ENCODE measurements around the gene NME4. TPM values are rescaled to one million over a fixed set of nuclear protein-coding genes. Genes with fewer than 3 reads are reported as not detected.

NME4 gene
- total RNA-seq, 2 experiments from 2014 or later: 33.9 to 34.0 TPM

GRCh38 chr16:366476-366875, 30.5 kb upstream of the NME4 start:
- Mint-ChIP-seq H3K27me3 (no peaks in the 10 kb centered on the region), H3K9me3 (no peaks in the 10 kb centered on the region), H3K36me3 (ENCODE audit: low read depth) (peaks cover 9% of the 10 kb centered on the region), H3K4me3 (no peak overlapping the region), H3K4me1 (peaks cover 20% of the 10 kb centered on the region), H3K27ac (no peak overlapping the region)
- CTCF ChIA-PET: interaction anchor here (1.5 kb wide), 1 partner anchor 138 kb away, joined by 3 read pairs; no protein-coding TSS in a partner anchor
- POLR2A ChIA-PET: no interaction called here
- no peak for DNase-seq

DNA sequence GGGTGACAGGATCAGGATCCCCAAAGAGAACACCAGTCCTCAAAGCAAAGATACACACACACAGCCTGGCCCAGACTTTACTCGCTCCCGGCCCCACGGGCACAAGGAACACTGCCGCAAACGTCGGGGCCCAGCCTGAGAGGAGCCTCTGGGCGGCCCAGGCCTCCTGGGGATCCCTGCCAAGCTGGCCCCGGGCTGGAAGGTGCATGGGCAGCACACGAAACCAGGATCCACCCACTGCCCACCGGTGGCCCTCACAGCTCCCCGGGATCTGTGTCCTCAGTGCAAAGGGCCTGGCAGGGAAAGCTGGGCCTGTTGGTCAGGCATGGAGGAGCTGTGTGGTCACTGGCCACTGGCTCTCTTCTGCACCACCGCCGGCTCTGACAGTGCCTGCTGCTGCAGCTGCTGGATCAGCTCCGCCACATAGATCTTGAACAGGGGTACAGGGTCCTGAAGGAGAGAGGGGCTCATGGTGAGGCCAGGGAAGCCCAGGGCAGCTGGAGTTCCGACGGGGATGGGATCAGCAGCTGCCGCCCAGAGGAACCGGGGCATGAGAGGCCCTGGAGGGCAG, 29.6 kb upstream of the NME4 start:
- no peak overlapping the region for H3K27ac Mint-ChIP-seq
- POLR2A ChIA-PET: no interaction called here
- no peak overlapping the region for H3K4me3 Mint-ChIP-seq
- CTCF ChIA-PET: no interaction called here
- peaks cover 11% of the 10 kb centered on the region for H3K36me3 Mint-ChIP-seq (ENCODE audit: low read depth)
- no peaks in the 10 kb centered on the region for H3K27me3 Mint-ChIP-seq
- DNase-seq: no peak
- H3K9me3 Mint-ChIP-seq: no peaks in the 10 kb centered on the region
- H3K4me1 Mint-ChIP-seq: peaks cover 18% of the 10 kb centered on the region

DNA sequence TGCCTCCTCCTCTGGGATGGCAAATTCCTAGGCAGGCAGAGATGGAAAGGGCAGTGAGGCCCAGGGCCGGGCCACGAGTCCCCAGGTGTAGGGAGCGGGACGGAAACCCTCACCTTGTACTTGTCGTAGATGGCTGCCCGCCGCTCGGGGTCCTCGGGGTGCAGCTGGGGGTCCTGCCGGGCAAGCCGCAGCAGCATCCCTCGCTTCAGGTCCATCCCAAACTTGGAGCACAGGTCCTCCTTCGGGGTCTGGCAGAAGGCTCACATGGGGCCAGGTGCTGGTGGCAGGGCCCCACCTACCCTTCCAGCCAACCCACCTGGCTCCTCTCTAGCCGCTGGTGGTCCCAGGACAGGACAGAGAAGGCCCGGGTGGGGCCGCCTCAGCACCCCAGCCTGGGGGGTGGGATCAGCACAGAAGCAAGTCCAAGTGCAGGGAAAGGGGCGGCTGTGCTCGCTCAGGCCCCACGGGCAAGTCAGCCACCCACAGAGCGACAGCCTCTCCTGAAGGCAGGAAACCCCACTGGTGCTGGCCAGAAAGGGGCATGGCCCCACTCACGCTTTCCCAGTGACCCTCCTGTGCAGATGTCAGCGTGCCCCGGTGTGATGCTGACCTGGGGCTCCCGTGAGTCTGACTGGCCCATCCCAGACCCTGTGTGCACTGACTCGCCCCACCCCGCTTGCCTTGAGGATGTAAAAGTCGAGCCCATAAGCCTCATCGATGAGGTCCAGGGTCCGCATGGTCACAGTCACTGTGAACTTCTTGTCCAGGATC, 28.4 kb upstream of the NME4 start:
- POLR2A ChIA-PET: interaction anchor here (1.5 to 1.6 kb wide), 2 partner anchors 16 to 140 kb away, joined by 3 to 4 read pairs; partner anchors contain the start of gene LUC7L
- CTCF ChIA-PET: no interaction called here
- peaks cover 18% of the 10 kb centered on the region for H3K4me1 Mint-ChIP-seq

DNA sequence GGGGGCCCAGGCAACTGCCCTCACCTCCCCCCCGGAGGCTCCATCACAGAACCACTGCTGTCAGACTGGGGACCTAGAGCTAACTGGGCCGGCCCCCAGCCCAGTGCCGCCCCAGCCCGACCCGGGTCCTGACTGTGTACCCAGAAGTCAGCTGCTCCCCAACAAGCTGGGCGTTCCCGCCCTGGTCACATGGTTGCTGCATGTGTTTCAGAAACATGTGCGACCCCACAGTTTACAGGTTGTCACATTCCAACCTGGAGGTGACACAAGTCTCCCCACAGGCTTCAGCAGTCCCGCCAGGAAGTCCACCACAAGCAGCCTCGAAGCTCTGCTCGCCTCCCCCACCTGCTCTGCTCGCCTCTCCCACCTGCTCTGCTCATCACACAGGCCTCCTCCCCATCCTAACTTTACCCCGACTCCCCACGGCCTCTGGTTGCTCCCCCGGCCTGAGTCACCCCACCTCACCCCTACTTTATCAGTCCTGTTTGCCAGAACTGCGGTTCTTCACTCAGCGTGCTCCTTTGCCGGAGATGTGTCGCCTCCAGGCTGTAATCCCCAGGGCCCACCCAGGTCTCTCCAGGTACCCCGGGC, 27.6 kb upstream of the NME4 start:
- H3K36me3 Mint-ChIP-seq (ENCODE audit: low read depth): peaks cover 16% of the 10 kb centered on the region
- DNase-seq: no peak
- H3K27me3 Mint-ChIP-seq: no peaks in the 10 kb centered on the region
- CTCF ChIA-PET: interaction anchor here (1.5 to 1.9 kb wide), 2 partner anchors 17 to 262 kb away, joined by 6 to 8 read pairs; partner anchors contain the start of gene AXIN1
- H3K27ac Mint-ChIP-seq: no peak overlapping the region
- POLR2A ChIA-PET: interaction anchor here (1.5 to 3.1 kb wide), 3 partner anchors 12 to 140 kb away, joined by 3 to 23 read pairs (median 4); partner anchors contain the start of genes LUC7L and PGAP6
- H3K4me1 Mint-ChIP-seq: peaks cover 18% of the 10 kb centered on the region
- no peaks in the 10 kb centered on the region for H3K9me3 Mint-ChIP-seq
- peak overlapping the region; percentile 55 for H3K4me3 Mint-ChIP-seq

More for the DNA sequence above, 28.4 kb upstream of the NME4 start:
- no peak for DNase-seq
- Mint-ChIP-seq H3K27ac (no peak overlapping the region), H3K9me3 (no peaks in the 10 kb centered on the region), H3K36me3 (ENCODE audit: low read depth) (peaks cover 15% of the 10 kb centered on the region), H3K27me3 (no peaks in the 10 kb centered on the region), H3K4me3 (no peak overlapping the region)

- Mint-ChIP-seq H3K9me3 (no peaks in the 10 kb centered on the region), H3K4me1 (peaks cover 18% of the 10 kb centered on the region), H3K27ac (no peak overlapping the region), H3K27me3 (no peaks in the 10 kb centered on the region), H3K4me3 (peak overlapping the region; percentile 82), H3K36me3 (ENCODE audit: low read depth) (peaks cover 16% of the 10 kb centered on the region)
- POLR2A ChIA-PET: interaction anchor here (1.0 to 3.1 kb wide), 4 partner anchors 10 to 141 kb away, joined by 3 to 23 read pairs (median 4); partner anchors contain the start of genes LUC7L and PGAP6
- no peak for DNase-seq
- CTCF ChIA-PET: interaction anchor here (1.0 to 1.9 kb wide), 3 partner anchors 8 to 263 kb away, joined by 3 to 8 read pairs (median 6); partner anchors contain the start of gene AXIN1
Observed at GRCh38 chr16:369866-370436, 27.0 kb upstream of the NME4 start.

DNA sequence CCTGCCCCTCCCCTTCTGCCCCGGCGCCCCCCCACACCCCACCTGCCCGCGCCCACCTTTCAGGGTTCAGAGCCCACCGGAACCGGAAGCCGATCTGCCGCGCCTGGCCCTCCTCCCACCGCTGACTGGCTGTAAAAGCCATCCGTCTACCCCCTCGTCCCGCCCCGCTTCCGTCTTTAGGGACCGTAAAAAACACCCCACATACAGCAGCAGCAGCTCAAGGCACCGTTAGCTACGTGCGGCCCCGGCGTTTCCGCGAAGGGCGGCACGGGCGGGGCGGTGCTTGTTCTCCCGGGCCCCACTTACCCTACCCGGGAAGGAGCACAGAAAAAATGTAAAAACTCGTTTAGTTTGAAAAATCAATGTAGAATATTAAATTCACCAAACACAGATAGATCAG, 26.6 kb upstream of the NME4 start, which contains the start of gene MRPL28:
Gene MRPL28 (minus strand): TSS at position 96 of the 400 bp plus-strand sequence. CDS start 320 bp downstream, outside the sequence.
- Mint-ChIP-seq H3K9me3 (no peaks in the 10 kb centered on the region), H3K36me3 (ENCODE audit: low read depth) (peaks cover 16% of the 10 kb centered on the region), H3K27ac (peak within 1 kb of the TSS; percentile 77), H3K27me3 (no peaks in the 10 kb centered on the region), H3K4me1 (peaks cover 18% of the 10 kb centered on the region), H3K4me3 (peak within 1 kb of the TSS; percentile 82)
- ChIA-PET POLR2A (interaction anchor here (1.0 to 3.1 kb wide), 4 partner anchors 8 to 17 kb away, joined by 3 to 23 read pairs (median 4); partner anchors contain the start of gene PGAP6), CTCF (interaction anchor here (1.0 to 1.9 kb wide), 3 partner anchors 9 to 263 kb away, joined by 3 to 8 read pairs (median 6); partner anchors contain the start of gene AXIN1)
- DNase-seq: peak; percentile 96

GRCh38 chr16:370979-371514, 26.0 kb upstream of the NME4 start:
- peak overlapping the region; percentile 82 for H3K4me3 Mint-ChIP-seq
- H3K4me1 Mint-ChIP-seq: peaks cover 18% of the 10 kb centered on the region
- H3K27me3 Mint-ChIP-seq: no peaks in the 10 kb centered on the region
- H3K27ac Mint-ChIP-seq: peak overlapping the region; percentile 77
- ChIA-PET CTCF (interaction anchor here (1.0 to 1.9 kb wide), 3 partner anchors 9 to 264 kb away, joined by 3 to 8 read pairs (median 6); partner anchors contain the start of gene AXIN1), POLR2A (interaction anchor here (1.0 to 3.1 kb wide), 3 partner anchors 9 to 11 kb away, joined by 3 to 23 read pairs (median 5); partner anchors contain the start of gene PGAP6)
- DNase-seq: no peak
- no peaks in the 10 kb centered on the region for H3K9me3 Mint-ChIP-seq
- H3K36me3 Mint-ChIP-seq (ENCODE audit: low read depth): peaks cover 16% of the 10 kb centered on the region

DNA sequence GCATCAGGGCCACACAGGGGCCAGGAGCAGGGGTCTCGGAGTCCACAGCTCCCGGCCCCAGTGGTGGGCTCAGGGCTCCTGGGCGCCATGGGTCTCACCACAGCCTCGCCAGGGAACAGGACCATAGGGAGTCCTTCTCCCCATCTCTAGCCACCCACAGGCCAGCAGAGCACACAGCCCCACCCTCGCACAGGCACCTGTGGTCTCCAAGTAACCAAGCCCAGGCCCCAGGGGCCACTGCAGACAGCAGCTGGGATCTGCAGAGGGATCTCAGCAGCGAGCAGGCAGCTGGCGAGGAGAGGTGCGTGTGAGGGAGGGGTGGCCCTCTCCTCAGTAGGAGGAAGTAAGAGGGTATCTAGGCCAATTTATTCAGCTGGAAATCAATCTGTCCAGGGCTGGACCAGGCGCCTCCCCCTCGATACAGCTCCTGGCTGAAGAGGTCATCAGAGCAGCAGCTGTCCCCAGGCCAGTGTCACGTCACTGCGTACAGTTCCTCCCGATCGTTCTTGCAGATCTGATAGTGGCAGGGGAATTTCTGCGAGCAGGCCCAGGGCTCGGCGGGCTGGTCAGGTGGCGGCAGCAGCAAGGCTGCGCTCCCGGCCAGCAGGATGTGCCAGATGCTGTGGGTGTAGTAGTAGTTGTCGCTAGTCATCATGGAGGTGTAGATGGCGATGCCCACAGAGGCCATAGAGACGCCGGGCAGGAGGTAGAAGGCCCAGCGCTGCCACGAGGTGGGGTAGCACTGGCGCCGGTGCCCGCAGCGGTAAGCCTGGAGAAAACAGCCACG, 25.3 kb upstream of the NME4 start:
- ChIA-PET CTCF (no interaction called here), POLR2A (interaction anchor here (1.8 to 3.1 kb wide), 2 partner anchors 9 to 10 kb away, joined by 5 to 23 read pairs; partner anchors contain the start of gene PGAP6)
- H3K4me1 Mint-ChIP-seq: peaks cover 18% of the 10 kb centered on the region
- no peak for DNase-seq
- H3K27me3 Mint-ChIP-seq: no peaks in the 10 kb centered on the region
- H3K4me3 Mint-ChIP-seq: no peak overlapping the region
- H3K27ac Mint-ChIP-seq: no peak overlapping the region
- no peaks in the 10 kb centered on the region for H3K9me3 Mint-ChIP-seq
- peaks cover 16% of the 10 kb centered on the region for H3K36me3 Mint-ChIP-seq (ENCODE audit: low read depth)

- Mint-ChIP-seq H3K36me3 (ENCODE audit: low read depth) (peaks cover 11% of the 10 kb centered on the region), H3K27ac (no peak overlapping the region), H3K9me3 (no peaks in the 10 kb centered on the region), H3K4me1 (peaks cover 18% of the 10 kb centered on the region), H3K27me3 (no peaks in the 10 kb centered on the region), H3K4me3 (no peak overlapping the region)
- CTCF ChIA-PET: no interaction called here
- no peak for DNase-seq
- POLR2A ChIA-PET: interaction anchor here (1.8 to 3.1 kb wide), 2 partner anchors 9 to 10 kb away, joined by 5 to 23 read pairs; partner anchors contain the start of gene PGAP6
Observed at GRCh38 chr16:372302-372983, 24.6 kb upstream of the NME4 start.

DNA sequence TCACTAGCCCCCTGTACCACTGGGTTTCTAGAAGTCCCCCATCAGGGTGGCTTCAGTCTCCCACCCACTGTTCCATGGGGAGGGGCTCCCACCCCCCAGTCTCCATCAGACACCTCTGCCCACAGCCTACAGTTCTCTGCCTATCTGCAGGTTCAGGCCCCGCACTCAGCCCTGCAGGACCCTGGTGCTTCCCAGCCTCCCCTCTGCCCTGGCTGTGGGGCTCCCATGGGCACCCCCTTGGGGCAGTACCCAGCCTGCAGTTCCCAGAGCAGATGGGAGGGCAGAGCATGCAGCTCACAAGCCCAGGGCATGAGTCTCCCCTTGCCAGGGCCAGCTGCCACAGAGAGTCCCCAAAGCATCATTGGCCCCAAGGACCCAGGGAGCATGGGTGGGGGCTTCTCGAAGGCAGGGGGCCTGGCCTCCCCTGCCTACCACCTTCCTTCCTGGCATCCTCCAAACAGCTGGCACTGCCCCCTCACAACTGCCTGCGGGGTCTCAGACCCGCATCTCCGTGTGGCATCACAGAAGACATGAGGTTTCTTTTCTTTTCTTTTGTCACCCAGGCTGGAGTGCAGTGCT, 23.9 kb upstream of the NME4 start:
- no peak overlapping the region for H3K4me3 Mint-ChIP-seq
- ChIA-PET POLR2A (no interaction called here), CTCF (no interaction called here)
- H3K27ac Mint-ChIP-seq: no peak overlapping the region
- H3K36me3 Mint-ChIP-seq (ENCODE audit: low read depth): peaks cover 11% of the 10 kb centered on the region
- H3K4me1 Mint-ChIP-seq: peaks cover 18% of the 10 kb centered on the region
- H3K27me3 Mint-ChIP-seq: no peaks in the 10 kb centered on the region
- DNase-seq: no peak
- H3K9me3 Mint-ChIP-seq: no peaks in the 10 kb centered on the region

Data from activated CD4-positive, alpha-beta memory T cell treated with anti-CD3 and anti-CD28 coated beads, Interleukin-2, amount 10 ng/mL, durations not matched to agents 7 days and 5 days (primary cell).